Stimulated activated effector memory CD8-positive, alpha-beta T cell treated with anti-CD3 and anti-CD28 coated beads, Interleukin-12 subunit alpha, Interleukin-12 subunit beta, amount 100 ng/mL, for 72 hours (primary cell): ENCODE data around the gene ZNF724.
"Not testable (repeated sequence)": the region's sequence is repeated elsewhere in the genome, so short reads cannot be mapped to it uniquely, and the experiment has no call there.

ENCODE experiments used
- ATAC-seq: fragments of 150-1000 bp; cut with Tn5 transposase; 2 replicates; pipeline ENCODE4 v1.10.0; 2021
- DNase-seq, 2 donors: peaks; one replicate each; pipeline ENCODE4 v3.0.0; 2021 to 2022; ENCODE audit warnings: low spot score in 2 of 2
- H3K27ac Mint-ChIP-seq: one replicate; pipeline ENCODE4 v1.8.0; 2022; ENCODE audit warnings: mild to moderate bottlenecking, mixed read lengths
- H3K36me3 Mint-ChIP-seq: one replicate; pipeline ENCODE4 v1.8.0; 2022; ENCODE audit warnings: mild to moderate bottlenecking, mixed read lengths
- H3K4me1 Mint-ChIP-seq: one replicate; pipeline ENCODE4 v1.8.0; 2022; ENCODE audit warnings: mixed read lengths
- H3K4me3 Mint-ChIP-seq: one replicate; pipeline ENCODE4 v1.8.0; 2022; ENCODE audit warnings: mild to moderate bottlenecking, mixed read lengths
- H3K9me3 Mint-ChIP-seq: one replicate; pipeline ENCODE4 v1.8.0; 2022; ENCODE audit warnings: mixed read lengths

The ZNF724 gene

DNA sequence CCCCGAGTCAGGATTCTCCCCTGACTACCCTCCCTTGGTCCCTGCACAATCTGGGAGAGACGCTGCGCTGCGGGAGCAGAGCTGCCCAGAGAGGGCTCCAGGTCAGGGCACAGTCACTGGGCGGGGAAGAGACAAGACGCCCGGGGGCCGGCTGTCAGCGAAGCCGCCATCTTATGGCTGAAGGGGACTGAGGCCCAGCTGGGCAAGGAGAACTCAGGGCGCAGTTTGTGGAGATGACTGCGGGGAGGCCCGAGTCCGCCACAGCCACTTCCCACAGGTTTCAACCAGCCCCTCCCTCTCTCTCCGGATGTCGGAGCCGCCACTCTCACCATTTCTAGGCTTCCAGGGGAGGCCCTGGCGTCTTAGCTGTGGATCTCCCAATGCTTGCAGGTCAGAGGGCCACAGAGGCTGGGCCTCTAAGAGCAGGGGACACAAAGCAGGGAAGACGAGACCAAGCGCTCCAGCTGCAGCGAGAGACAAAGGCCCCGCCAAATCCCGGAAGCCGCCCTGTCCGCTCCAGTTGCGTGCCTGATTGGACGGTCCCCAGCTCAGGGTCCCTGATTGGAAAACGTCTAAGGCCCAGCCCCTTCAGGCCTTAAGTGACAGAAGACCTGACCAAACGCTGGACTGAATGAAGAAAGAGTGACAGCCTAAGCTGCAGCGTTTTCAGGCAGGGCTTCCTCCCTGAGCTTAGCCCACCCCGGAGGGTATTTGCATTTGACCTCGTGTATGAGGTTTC is at the start of gene ZNF724:
Gene ZNF724 (minus strand): TSS at position 484 of the 739 bp plus-strand sequence. CDS start 152 bp downstream, at position 332.
- Mint-ChIP-seq H3K36me3 (peaks cover 50% of the 10 kb centered on the region), H3K27ac (peak within 1 kb of the TSS; percentile 96), H3K4me3 (peak within 1 kb of the TSS; percentile 95), H3K4me1 (no peaks in the 10 kb centered on the region), H3K9me3 (no peaks in the 10 kb centered on the region)
- DNase-seq (peak; percentile 69 to 93), ATAC-seq (peak; percentile 100)

DNA sequence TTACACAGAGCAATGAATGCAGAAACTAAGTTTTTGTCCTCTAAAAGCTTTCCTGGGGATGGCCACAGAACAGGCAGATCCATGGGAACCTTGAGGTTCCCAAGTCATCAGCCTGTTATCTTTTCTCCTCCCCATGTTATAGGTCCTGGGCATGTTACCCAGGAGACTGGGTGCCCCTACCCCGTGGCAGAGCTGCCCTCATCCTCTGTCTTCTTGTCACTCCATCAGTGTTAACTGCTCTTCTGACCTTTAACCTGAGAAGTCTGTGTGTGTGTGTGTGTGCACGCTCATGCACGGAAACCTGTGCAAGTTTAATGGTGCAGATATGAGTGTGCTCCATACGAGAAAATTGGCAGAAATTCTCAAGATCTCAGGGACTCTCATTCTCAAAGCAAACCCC is 43.9 kb upstream of the ZNF724 start:
- ATAC-seq, result no peak
- Mint-ChIP-seq H3K36me3 (no peaks in the 10 kb centered on the region), H3K9me3 (no peaks in the 10 kb centered on the region), H3K27ac (no peak overlapping the region), H3K4me3 (no peak overlapping the region), H3K4me1 (no peaks in the 10 kb centered on the region)
- no peak for DNase-seq

DNA sequence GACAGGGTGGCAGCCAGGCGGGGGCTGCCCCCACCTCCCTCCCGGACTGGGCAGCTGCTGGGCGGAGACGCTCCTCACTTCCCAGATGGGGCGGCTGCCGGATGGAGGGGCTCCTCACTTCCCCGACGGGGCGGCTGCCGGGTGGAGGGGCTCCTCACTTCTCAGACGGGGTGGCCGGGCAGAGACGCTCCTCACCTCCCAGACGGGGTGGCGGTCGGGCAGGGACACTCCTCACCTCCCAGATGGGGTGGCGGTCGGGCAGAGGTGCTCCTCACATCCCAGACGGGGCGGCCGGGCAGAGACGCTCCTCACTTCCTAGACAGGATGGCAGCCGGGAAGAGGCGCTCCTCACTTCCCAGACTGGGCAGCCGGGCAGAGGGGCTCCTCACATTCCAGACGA is 39.8 kb upstream of the ZNF724 start:
- H3K36me3 Mint-ChIP-seq, H3K9me3 Mint-ChIP-seq, H3K4me3 Mint-ChIP-seq, H3K27ac Mint-ChIP-seq, DNase-seq, H3K4me1 Mint-ChIP-seq, ATAC-seq: not testable (repeated sequence)

DNA sequence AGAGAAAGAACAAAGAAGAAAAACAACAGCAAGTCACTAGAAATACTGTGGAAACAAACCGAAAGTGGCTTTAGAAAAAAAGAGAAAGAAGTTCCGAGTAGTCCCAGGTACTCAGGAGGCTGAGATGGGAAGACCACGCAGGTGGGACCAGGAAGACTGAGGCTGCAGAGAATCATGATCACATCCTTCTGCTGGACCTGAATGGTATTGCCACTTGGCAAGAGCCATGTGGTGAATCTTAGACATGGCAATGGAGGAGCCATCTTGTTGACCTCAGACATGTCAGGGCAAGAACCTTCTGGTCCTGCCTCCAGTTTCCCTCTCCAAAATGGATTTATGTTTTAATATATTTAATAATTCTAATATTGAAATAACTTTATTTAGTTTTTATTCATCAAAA is 37.4 kb upstream of the ZNF724 start:
- no peaks in the 10 kb centered on the region for H3K36me3 Mint-ChIP-seq
- DNase-seq, result no peak
- no peak for ATAC-seq
- H3K27ac Mint-ChIP-seq, result no peak overlapping the region
- no peak overlapping the region for H3K4me3 Mint-ChIP-seq
- H3K4me1 Mint-ChIP-seq, result peaks cover 8% of the 10 kb centered on the region
- H3K9me3 Mint-ChIP-seq, result no peaks in the 10 kb centered on the region

DNA sequence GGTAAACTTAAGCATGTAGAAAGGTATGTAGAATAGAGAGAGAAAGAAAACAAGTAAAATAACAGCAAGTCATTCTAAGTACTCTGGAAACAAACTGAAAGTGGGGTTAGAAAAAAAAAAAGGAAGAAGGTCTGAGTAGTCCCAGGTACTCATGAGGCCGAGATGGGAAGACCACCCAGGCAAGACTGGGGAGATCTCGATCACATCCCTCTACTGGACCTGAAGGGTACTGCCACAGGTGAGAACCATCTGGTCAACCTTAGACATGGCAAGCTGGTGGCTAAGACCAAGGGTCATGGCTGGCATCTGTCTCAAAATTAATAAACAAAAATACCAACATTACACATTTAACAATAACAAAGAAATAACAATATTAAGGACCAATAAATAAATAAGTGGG is 36.3 kb upstream of the ZNF724 start:
- no peaks in the 10 kb centered on the region for H3K36me3 Mint-ChIP-seq
- peak; percentile 42 for ATAC-seq
- DNase-seq, result no peak
- peaks cover 11% of the 10 kb centered on the region for H3K4me1 Mint-ChIP-seq
- H3K9me3 Mint-ChIP-seq, result no peaks in the 10 kb centered on the region
- no peak overlapping the region for H3K4me3 Mint-ChIP-seq
- no peak overlapping the region for H3K27ac Mint-ChIP-seq

DNA sequence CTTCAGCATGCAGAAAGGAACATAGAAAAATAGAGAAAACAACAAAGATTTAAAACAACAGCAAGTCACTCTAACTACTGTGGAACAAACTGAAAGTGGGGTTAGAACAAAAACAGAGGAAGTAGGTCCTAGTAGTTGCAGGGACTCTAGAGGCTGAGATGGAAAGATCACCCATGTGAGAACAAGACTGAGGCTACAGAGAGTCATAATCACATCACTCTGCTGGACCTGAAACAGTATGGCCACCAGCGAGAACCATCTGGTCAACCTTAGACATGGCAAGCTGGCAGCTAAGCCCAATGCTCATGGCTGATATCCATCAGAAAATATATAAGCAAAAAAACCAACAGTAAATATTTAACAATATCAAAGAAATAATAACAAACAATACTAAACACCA is 35.8 kb upstream of the ZNF724 start:
- Mint-ChIP-seq H3K9me3 (no peaks in the 10 kb centered on the region), H3K36me3 (no peaks in the 10 kb centered on the region), H3K27ac (no peak overlapping the region), H3K4me3 (no peak overlapping the region), H3K4me1 (peaks cover 11% of the 10 kb centered on the region)
- no peak for ATAC-seq
- DNase-seq, result no peak

DNA sequence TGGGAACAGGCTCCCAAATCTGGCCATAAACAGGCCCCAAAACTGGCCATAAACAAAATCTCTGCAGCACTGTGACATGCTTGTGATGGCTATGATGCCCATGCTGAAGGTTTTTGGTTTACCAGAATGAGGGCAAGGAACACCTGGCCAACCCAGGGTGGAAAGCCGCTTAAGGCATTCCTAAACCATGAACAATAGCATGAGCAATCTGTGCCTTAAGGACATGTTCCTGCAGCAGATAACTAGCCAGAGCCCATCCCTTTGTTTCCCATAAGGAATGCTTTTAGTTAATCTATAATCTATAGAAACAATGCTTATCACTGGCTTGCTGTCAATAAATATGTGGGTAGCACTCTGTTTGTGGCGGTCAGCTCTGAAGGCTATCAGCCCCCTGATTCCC is 35.1 kb upstream of the ZNF724 start:
- not testable (repeated sequence) for H3K9me3 Mint-ChIP-seq, DNase-seq, H3K4me3 Mint-ChIP-seq, H3K36me3 Mint-ChIP-seq, H3K27ac Mint-ChIP-seq, ATAC-seq
- peaks cover 11% of the 10 kb centered on the region for H3K4me1 Mint-ChIP-seq

DNA sequence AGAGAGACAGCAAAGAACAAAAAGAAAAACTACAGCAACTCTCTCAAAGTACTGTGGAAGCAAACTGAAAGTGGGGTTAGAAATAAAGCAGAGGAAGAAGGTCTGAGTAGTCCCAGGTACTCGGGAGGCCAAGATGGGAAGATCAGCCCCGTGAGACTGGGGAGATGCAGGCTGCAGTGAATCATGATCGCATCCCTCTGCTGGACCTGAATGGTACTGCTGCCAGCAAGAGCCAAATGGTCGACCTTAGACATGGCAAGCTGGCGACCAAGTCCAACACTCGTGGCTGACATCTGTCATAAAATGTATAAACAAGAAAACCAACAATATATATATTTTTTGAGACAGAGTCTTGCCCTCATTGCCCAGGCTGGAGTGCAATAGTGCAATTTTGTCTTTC is 33.7 kb upstream of the ZNF724 start:
- DNase-seq (peak; percentile 46 to 71), ATAC-seq (peak; percentile 86)
- no peak overlapping the region for H3K27ac Mint-ChIP-seq
- peaks cover 11% of the 10 kb centered on the region for H3K4me1 Mint-ChIP-seq
- H3K9me3 Mint-ChIP-seq, result no peaks in the 10 kb centered on the region
- H3K4me3 Mint-ChIP-seq, result no peak overlapping the region
- H3K36me3 Mint-ChIP-seq, result no peaks in the 10 kb centered on the region

DNA sequence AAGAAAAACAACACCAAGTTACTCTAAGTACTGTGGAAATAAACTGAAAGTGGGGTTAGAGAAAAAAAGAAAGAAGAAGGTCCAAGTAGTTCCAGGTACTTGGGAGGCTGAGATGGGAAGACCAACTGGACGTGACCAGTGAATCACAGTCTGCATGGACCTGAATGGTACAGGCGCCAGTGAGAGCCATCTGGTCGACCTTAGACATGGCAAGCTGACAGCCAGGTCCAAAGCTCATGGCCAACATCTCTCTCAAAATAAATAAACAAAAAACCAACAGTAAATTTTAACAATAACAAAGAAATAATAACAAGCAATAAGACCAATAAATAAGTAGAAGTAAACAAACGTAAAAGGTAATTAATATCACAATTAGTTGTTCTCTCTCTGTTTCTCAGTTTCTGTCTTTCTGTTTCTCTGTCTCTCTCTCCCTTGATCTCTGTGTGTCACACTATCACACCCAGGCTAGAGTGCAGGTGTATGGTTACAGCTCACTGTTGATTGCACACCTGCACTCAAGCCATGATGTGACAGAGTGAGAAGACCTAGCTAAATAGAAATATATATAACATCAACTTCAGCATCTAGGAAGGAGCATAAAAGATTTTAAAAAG is 31.6 kb upstream of the ZNF724 start:
- H3K4me1 Mint-ChIP-seq, result peaks cover 11% of the 10 kb centered on the region
- H3K9me3 Mint-ChIP-seq, result no peaks in the 10 kb centered on the region
- H3K4me3 Mint-ChIP-seq, result no peak overlapping the region
- DNase-seq, result no peak
- H3K27ac Mint-ChIP-seq, result no peak overlapping the region
- H3K36me3 Mint-ChIP-seq, result no peaks in the 10 kb centered on the region
- no peak for ATAC-seq

DNA sequence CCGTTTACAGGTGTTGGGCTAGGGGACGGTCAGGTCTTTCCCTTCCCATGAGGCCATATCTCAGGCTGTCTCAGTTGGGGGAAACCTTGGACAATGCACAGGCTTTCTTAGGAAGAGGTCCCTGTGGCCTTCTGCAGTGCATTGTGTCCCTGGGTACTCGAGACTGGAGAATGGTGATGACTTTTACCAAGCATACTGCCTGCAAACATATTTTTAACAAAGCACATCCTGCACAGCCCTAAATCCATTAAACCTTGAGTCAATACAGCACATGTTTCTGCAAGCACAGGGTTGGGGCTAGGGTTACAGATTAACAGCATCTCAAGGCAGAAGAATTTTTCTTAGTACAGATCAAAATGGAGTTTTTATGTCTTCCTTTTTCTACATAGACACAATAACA is 27.9 kb upstream of the ZNF724 start:
- not testable (repeated sequence) for H3K27ac Mint-ChIP-seq

DNA sequence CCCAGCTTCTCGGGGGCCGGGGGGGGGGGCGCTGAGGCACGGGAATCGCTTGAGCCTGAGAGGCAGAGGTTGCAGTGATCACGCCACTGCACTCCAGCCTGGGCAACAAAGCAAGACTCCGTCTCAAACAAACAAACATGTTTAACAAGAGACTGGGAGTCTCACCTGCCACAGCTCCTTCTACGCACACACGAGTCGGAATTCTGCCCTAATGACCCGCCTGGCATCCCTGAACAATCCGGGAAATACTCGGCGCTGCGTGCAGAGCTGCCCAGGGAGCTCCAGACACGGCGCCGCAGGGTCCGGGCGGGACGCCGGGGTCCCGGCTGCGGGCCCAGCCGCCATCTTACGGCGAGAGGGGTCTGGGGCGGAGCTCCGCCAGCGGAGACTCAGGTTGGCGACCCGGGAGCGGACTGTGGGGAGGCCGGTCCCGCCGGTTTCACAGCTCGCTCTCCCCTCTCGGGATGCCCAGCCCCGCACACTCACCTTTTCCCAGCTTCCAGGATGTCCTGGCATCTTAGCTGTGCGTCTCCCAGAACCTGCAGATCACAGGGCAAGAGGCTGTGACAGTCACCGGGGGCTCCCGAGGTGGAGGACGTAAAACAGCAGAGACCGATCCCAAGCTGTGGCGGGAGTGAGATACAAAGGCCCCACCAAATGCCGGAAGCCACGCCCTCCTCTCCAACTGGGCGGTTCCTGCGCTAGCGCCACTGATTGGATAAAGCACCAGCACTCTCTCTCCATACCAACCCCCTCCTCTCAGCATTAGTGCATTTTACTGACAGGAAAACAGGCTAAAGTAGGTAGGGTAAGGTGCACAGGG is 23.6 kb upstream of the ZNF724 start:
- ATAC-seq (peak; percentile 99), DNase-seq (peak; percentile 78 to 94)
- peaks cover 42% of the 10 kb centered on the region for H3K36me3 Mint-ChIP-seq
- peaks cover 23% of the 10 kb centered on the region for H3K4me1 Mint-ChIP-seq
- peak overlapping the region; percentile 88 for H3K4me3 Mint-ChIP-seq
- H3K27ac Mint-ChIP-seq, result peak overlapping the region; percentile 92
- no peaks in the 10 kb centered on the region for H3K9me3 Mint-ChIP-seq

More for the DNA sequence above, 27.9 kb upstream of the ZNF724 start:
- not testable (repeated sequence) for ATAC-seq, H3K4me1 Mint-ChIP-seq, H3K9me3 Mint-ChIP-seq, DNase-seq, H3K4me3 Mint-ChIP-seq, H3K36me3 Mint-ChIP-seq

DNA sequence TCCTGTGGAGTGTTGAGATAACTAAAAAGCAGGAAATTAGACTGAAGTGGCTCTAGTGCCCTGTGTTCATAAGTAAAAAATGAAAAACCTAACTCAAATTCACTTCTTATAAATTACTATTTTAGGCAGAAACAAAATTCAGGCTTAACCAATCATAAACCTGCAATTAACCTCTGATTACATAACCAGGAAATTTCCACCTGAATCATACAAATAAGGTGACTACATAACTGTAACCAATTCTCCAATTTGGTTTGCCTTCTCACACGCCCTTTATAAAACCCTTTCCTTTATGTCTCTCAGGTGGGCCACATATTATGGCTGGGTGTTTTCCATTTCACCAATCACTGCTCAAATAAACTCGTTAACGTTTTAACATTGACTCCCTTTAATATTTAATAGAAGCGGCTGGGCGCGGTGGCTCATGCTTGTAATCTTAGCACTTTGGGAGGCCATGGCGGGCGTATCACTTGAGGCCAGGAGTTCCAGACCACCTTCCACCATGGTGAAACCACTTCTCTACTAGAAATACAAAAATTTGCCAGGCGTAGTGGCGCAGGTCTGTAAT is 22.9 kb upstream of the ZNF724 start:
- H3K4me3 Mint-ChIP-seq, result peak overlapping the region; percentile 88
- H3K27ac Mint-ChIP-seq, result peak overlapping the region; percentile 92
- no peaks in the 10 kb centered on the region for H3K9me3 Mint-ChIP-seq
- DNase-seq (peak in 1 of 2 donors; percentile 55), ATAC-seq (no peak)
- H3K4me1 Mint-ChIP-seq, result peaks cover 23% of the 10 kb centered on the region
- H3K36me3 Mint-ChIP-seq, result peaks cover 49% of the 10 kb centered on the region

DNA sequence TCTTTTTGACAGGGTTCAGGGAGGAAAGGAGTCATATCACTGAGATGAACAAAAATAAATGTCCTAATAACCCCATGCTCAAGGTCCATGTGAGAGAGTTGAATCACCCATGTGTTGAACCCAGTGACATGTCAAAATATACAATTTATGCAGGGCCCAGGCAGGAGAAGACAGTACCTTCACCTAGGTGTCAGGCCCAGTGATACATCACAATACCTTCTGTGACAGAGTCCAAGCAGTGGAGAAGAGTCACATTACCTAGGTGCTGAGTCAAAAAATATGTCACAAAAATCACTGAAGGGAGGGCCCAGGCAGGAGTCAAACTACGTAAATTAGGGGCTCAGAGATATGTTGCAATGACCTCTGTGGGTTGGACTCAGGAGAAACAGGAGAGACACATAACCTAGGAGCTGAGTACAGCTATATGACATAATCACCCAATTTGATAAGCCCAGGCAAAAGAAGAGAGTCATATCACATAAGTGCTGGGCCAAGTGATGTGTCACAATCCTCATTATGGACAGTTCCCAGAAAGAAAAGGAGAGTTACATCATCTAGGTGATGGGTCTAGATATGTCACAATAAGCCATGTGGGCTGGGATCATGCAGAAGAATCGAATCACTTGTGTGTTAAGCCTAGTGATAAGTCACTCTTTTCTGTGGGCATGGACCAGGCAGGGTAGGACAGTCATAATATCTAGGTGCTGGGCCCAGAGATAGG is 13.8 kb upstream of the ZNF724 start:
- peaks cover 60% of the 10 kb centered on the region for H3K36me3 Mint-ChIP-seq

DNA sequence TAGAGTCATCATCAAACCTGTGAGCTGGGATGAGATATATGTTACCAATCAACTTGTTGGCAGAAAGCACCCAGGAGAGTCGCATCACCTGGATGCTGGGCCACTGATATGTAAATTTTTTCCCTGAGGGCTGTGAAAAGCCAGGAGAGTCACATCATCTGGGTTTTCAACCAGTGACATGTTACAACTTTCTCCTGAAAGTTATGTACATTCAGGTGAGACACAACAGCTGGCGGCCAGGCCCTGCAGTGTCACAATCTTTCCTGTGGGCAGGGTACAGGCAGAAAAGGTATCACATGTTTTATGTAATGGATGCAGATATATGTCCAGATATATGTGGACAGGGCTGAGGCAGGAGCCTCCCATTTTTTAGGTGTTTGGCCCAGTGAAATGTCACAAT is 13.2 kb upstream of the ZNF724 start:
- H3K4me1 Mint-ChIP-seq, result peaks cover 8% of the 10 kb centered on the region
- H3K27ac Mint-ChIP-seq, result peak overlapping the region; percentile 43
- no peaks in the 10 kb centered on the region for H3K9me3 Mint-ChIP-seq
- DNase-seq, result no peak
- H3K4me3 Mint-ChIP-seq, result no peak overlapping the region
- ATAC-seq, result no peak
- peaks cover 54% of the 10 kb centered on the region for H3K36me3 Mint-ChIP-seq

More for the DNA sequence above, 13.8 kb upstream of the ZNF724 start:
- no peak for DNase-seq
- ATAC-seq, result peak; percentile 93
- Mint-ChIP-seq H3K4me1 (peaks cover 8% of the 10 kb centered on the region), H3K4me3 (no peak overlapping the region), H3K9me3 (no peaks in the 10 kb centered on the region), H3K27ac (peak overlapping the region; percentile 43)

DNA sequence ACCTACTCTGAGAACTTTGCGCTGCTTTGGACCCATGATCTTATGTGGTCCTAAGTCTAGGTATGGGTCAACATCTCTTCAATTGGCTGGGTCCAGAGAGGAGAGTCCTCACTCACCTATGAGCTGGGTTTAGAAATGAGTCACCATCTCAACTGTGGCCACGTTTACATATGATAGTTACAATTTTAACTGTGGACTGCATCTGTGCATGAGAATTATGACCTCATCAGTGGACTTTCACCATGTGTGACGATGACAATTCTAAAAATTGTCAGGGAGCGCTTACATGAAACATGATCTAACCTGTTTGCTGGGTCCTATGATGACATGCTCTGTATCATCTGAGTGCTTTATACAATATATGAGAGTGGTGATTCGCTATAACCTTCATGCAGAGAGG is 12.7 kb upstream of the ZNF724 start:
- Mint-ChIP-seq H3K36me3 (peaks cover 49% of the 10 kb centered on the region), H3K27ac (peak overlapping the region; percentile 43), H3K4me3 (no peak overlapping the region), H3K9me3 (no peaks in the 10 kb centered on the region), H3K4me1 (peaks cover 8% of the 10 kb centered on the region)
- ATAC-seq, result peak; percentile 8
- no peak for DNase-seq
